ENCODE data around the gene KANSL2.

GRCh38 chr12:48681710-48682532, at the start of gene KANSL2:
- TF ChIP-seq CTCF (IDR thresholded peaks at IDR 0.05) (no peak), RFX5 (IDR thresholded peaks at IDR 0.05) (no peak), RCOR1 (IDR thresholded peaks at IDR 0.05; ENCODE audit: low read depth, low read length) (no peak), RAD21 (conservative IDR thresholded peaks at IDR 0.05 in 1 of 2, IDR thresholded peaks at IDR 0.05 in 1 of 2) (no peak), POLR2A (IDR thresholded peaks at IDR 0.05; ENCODE audit: low read length) (peak; percentile 98), PHF8 (IDR thresholded peaks at IDR 0.05; ENCODE audit: borderline replicate concordance, low read depth) (peak; percentile 99), SREBF2 (IDR thresholded peaks at IDR 0.05) (no peak), MYC (IDR thresholded peaks at IDR 0.05; ENCODE audit: borderline replicate concordance, low read length) (peak; percentile 10), PBX3 (IDR thresholded peaks at IDR 0.05) (peak; percentile 35; the same call in 1 of the 2 replicates), CHD2 (IDR thresholded peaks at IDR 0.05; ENCODE audit: low read length, partially characterized antibody) (no peak), EP300 (IDR thresholded peaks at IDR 0.05) (no peak), EHMT2 (IDR thresholded peaks at IDR 0.05; ENCODE audit: low read depth) (no peak), HOXA7 (CRISPR knock-in tag; IDR thresholded peaks at IDR 0.05) (no peak)

All from A549 (cell line).